GM13976 (cell line): ENCODE results near the gene LAMC2.

ENCODE experiments used
- DNase-seq: peaks from one replicate; pipeline ENCODE4 v3.0.0; 2012; ENCODE audit warnings: low spot score
- CTCF ChIP-seq: IDR thresholded peaks from 2 replicates; pipeline ENCODE4 v1.5.1; 2012; ENCODE audit warnings: borderline replicate concordance, mild to moderate bottlenecking; ENCODE audit not compliant: insufficient read depth; ENCODE audit errors: extremely low read depth, missing control alignments, control extremely low read depth
- in situ Hi-C: fragments of 300-500 bp; cut with MboI; formaldehyde crosslinking; loops from one replicate; pipeline ENCODE4 v1.12.0; 2022; ENCODE audit warnings: low sequenced_read_pairs, mixed read lengths, inconsistent platforms; ENCODE audit not compliant: unreplicated experiment

LAMC2 gene

GRCh38 chr1:183179033-183179432 lies 7.0 kb upstream of the LAMC2 start:
- TF ChIP-seq CTCF: no peak
- DNase-seq: no peak
- in situ Hi-C loops: no loop called here

- DNase-seq: no peak
- TF ChIP-seq CTCF: no peak
- in situ Hi-C loops: no loop called here
Measured at GRCh38 chr1:183180218-183180617, 5.8 kb upstream of the LAMC2 start.

GRCh38 chr1:183180634-183181056 lies 5.4 kb upstream of the LAMC2 start:
- TF ChIP-seq CTCF: no peak
- in situ Hi-C loops: no loop called here
- DNase-seq: peak; percentile 62

GRCh38 chr1:183186841-183187240 lies 777 bp downstream of the LAMC2 start:
- TF ChIP-seq CTCF: no peak
- DNase-seq: no peak
- in situ Hi-C loops: no loop called here

- in situ Hi-C loops: no loop called here
- TF ChIP-seq CTCF: no peak
- DNase-seq: no peak
Measured at GRCh38 chr1:183188240-183188639, 2.2 kb downstream of the LAMC2 start.

GRCh38 chr1:183191833-183192232 lies 5.8 kb downstream of the LAMC2 start:
- no peak for TF ChIP-seq CTCF
- DNase-seq: no peak
- in situ Hi-C loops: no loop called here
